HepG2 (cell line): ENCODE results near the gene MEGF6. TPM values are rescaled to one million over a fixed set of nuclear protein-coding genes. Genes with fewer than 3 reads are reported as not detected.
A peak's percentile ranks its signal among the peaks of the same experiment; 100 is the strongest.

ENCODE experiments used
- ARHGAP35 ChIP-seq: sonication (generic); formaldehyde crosslinking; IDR thresholded peaks from 2 replicates; pipeline ENCODE4 v1.9.0; 2022; ENCODE audit warnings: mild to moderate bottlenecking, inconsistent platforms, moderate library complexity, missing genetic modification reagents, borderline replicate concordance
- SOX13 ChIP-seq, 3 experiments: fragments of 450-650 bp in 1 of 3; sonication (generic) in 1 of 3; formaldehyde crosslinking in 1 of 3; IDR thresholded peaks in 2 of 3; conservative IDR thresholded peaks in 1 of 3; 2 replicates each; pipeline versions ENCODE4 v1.5.0 to v1.6.1; 2016 to 2020; ENCODE audit warnings: antibody characterized with exemption in 1 of 3, mild to moderate bottlenecking in 1 of 3, missing compliant biosample characterization in 1 of 3, missing genetic modification reagents in 1 of 3, moderate library complexity in 1 of 3
- SOX5 ChIP-seq: IDR thresholded peaks from 2 replicates; pipeline ENCODE4 v1.6.1; 2016; ENCODE audit warnings: borderline replicate concordance
- SP5 ChIP-seq: IDR thresholded peaks from 2 replicates; pipeline ENCODE4 v1.6.1; 2016; ENCODE audit warnings: low read depth, borderline replicate concordance
- TBP ChIP-seq: sonication (generic); formaldehyde crosslinking; IDR thresholded peaks from 2 replicates; pipeline ENCODE4 v1.5.0; 2020; ENCODE audit warnings: missing genetic modification reagents
- ZKSCAN5 ChIP-seq: sonication (generic); formaldehyde crosslinking; IDR thresholded peaks from 2 replicates; pipeline ENCODE4 v1.5.1; 2020; ENCODE audit warnings: mild to moderate bottlenecking, missing genetic modification reagents
- ZNF367 ChIP-seq: sonication (generic); formaldehyde crosslinking; IDR thresholded peaks from 2 replicates; pipeline ENCODE4 v1.4.0; 2020; ENCODE audit warnings: missing genetic modification reagents, borderline replicate concordance
- ZNF746 ChIP-seq: sonication (generic); formaldehyde crosslinking; IDR thresholded peaks from 2 replicates; pipeline ENCODE4 v1.8.0; 2022; ENCODE audit warnings: mild to moderate bottlenecking, missing genetic modification reagents
- ZNF749 ChIP-seq: sonication (generic); formaldehyde crosslinking; IDR thresholded peaks from 2 replicates; pipeline ENCODE4 v1.8.0; 2022; ENCODE audit warnings: mild to moderate bottlenecking, missing genetic modification reagents, moderate library complexity, borderline replicate concordance
- polyA plus RNA-seq, 8 experiments: library from polyadenylated mRNA; depleted of rRNA in 3 of 8; stranded (reverse) in 7 of 8; unstranded in 1 of 8; fragments of >200 nt; fragmentation: Illumina TruSeq in 4 of 8; extraction: Trizol in 4 of 8; gene quantifications; 2 replicates each; pipeline versions ENCODE4 v1.2.1 to v1.2.3, GENCODE V29; 2011 to 2016; ENCODE audit warnings: low read depth in 4 of 8, missing spikeins in 1 of 8, mixed read lengths in 1 of 8; ENCODE audit not compliant: insufficient read depth in 1 of 8
- total RNA-seq, 5 experiments: library from RNA; depleted of rRNA; stranded (reverse); fragments of >200 nt; fragmentation: Illumina TruSeq; extraction: Trizol; gene quantifications; 2 replicates each; pipeline ENCODE4 v1.2.3, GENCODE V29; 2016; ENCODE audit warnings: low read depth in 1 of 5
- TF ChIP-seq, protein P1 (sequence below): fragments of 450-650 bp; IDR thresholded peaks from 2 replicates; pipeline ENCODE4 v1.6.1; 2016
- TF ChIP-seq, protein P2 (sequence below): sonication (generic); formaldehyde crosslinking; IDR thresholded peaks from 2 replicates; pipeline ENCODE4 v1.4.0; 2020; ENCODE audit warnings: low read depth, mild to moderate bottlenecking, missing genetic modification reagents
- TF ChIP-seq, protein P3 (sequence below): sonication (generic); formaldehyde crosslinking; IDR thresholded peaks from 2 replicates; pipeline ENCODE4 v1.4.0; 2020; ENCODE audit warnings: mild to moderate bottlenecking, missing genetic modification reagents
- TF ChIP-seq, protein P4 (sequence below): sonication (generic); formaldehyde crosslinking; IDR thresholded peaks from 2 replicates; pipeline ENCODE4 v1.5.0; 2020; ENCODE audit warnings: missing genetic modification reagents, mild to moderate bottlenecking, borderline replicate concordance

MEGF6 gene
- total and polyA plus RNA-seq, 2 of the 13 experiments (the other 11 are each of a cell fraction or from before 2014, with no cell fraction given): 1.9 TPM

DNA sequence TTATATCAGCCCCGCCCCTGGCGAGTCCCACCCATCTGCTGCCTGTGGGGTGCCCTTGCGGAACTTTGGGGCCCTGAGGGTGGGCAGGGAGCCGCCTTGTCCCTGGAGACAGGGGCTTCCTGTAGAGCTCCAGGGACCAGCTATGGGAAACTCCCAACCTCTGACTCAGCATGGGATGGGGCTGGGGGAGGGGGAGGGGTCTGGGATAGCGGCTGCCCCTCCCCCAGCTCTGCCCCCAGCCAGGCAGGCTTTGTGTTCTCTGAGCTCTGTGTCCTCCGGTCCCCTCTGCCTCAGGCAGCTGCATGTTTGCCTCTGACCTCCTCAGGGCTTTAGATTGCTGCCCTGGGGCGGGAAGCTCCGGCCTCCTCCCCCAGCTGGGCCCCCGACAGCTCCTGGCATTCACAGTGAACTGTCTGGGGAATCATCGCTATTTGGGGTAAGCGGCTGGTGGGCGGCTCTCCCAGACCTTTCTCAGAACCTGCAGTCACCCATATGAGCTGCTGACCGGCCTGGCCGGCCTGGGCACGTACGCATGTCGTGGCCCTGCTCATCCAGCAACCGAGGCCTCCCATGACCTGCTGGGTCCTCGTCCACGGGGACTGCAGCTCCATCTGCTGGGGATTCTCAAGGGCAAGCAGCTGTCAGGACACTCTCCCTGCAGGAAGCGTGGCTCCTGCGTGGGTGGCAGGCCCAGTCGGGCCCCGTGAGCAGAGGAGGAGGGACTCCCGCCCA, 139.8 kb downstream of the MEGF6 start (continued):
- no peak for TF ChIP-seq ARHGAP35 (CRISPR knock-in tag)
- TF ChIP-seq ZNF749 (CRISPR knock-in tag): no peak
- TF ChIP-seq SP5 (CRISPR knock-in tag): peak; percentile 92
- TF ChIP-seq ZNF367 (CRISPR knock-in tag): no peak
- TF ChIP-seq TBP: no peak
- TF ChIP-seq ZKSCAN5 (CRISPR knock-in tag): no peak
- TF ChIP-seq, protein P1, sequence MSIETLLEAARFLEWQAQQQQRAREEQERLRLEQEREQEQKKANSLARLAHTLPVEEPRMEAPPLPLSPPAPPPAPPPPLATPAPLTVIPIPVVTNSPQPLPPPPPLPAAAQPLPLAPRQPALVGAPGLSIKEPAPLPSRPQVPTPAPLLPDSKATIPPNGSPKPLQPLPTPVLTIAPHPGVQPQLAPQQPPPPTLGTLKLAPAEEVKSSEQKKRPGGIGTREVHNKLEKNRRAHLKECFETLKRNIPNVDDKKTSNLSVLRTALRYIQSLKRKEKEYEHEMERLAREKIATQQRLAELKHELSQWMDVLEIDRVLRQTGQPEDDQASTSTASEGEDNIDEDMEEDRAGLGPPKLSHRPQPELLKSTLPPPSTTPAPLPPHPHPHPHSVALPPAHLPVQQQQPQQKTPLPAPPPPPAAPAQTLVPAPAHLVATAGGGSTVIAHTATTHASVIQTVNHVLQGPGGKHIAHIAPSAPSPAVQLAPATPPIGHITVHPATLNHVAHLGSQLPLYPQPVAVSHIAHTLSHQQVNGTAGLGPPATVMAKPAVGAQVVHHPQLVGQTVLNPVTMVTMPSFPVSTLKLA: no peak
- peak; percentile 87 for TF ChIP-seq ZNF746 (CRISPR knock-in tag)
- TF ChIP-seq, protein P2, sequence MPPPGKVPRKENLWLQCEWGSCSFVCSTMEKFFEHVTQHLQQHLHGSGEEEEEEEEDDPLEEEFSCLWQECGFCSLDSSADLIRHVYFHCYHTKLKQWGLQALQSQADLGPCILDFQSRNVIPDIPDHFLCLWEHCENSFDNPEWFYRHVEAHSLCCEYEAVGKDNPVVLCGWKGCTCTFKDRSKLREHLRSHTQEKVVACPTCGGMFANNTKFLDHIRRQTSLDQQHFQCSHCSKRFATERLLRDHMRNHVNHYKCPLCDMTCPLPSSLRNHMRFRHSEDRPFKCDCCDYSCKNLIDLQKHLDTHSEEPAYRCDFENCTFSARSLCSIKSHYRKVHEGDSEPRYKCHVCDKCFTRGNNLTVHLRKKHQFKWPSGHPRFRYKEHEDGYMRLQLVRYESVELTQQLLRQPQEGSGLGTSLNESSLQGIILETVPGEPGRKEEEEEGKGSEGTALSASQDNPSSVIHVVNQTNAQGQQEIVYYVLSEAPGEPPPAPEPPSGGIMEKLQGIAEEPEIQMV (CRISPR knock-in tag): peak; percentile 47; the same call in 1 of the 2 replicates
- no peak for TF ChIP-seq SOX13 (IDR thresholded peaks at IDR 0.05)
- TF ChIP-seq SOX13 (CRISPR knock-in tag; conservative IDR thresholded peaks at IDR 0.05 in 1 of 2, IDR thresholded peaks at IDR 0.05 in 1 of 2): peak in 1 of 2 experiments; percentile 51; a peak in 1 of 4 replicates
- TF ChIP-seq, protein P3, sequence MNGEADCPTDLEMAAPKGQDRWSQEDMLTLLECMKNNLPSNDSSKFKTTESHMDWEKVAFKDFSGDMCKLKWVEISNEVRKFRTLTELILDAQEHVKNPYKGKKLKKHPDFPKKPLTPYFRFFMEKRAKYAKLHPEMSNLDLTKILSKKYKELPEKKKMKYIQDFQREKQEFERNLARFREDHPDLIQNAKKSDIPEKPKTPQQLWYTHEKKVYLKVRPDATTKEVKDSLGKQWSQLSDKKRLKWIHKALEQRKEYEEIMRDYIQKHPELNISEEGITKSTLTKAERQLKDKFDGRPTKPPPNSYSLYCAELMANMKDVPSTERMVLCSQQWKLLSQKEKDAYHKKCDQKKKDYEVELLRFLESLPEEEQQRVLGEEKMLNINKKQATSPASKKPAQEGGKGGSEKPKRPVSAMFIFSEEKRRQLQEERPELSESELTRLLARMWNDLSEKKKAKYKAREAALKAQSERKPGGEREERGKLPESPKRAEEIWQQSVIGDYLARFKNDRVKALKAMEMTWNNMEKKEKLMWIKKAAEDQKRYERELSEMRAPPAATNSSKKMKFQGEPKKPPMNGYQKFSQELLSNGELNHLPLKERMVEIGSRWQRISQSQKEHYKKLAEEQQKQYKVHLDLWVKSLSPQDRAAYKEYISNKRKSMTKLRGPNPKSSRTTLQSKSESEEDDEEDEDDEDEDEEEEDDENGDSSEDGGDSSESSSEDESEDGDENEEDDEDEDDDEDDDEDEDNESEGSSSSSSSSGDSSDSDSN (CRISPR knock-in tag): peak; percentile 89
- TF ChIP-seq, protein P4, sequence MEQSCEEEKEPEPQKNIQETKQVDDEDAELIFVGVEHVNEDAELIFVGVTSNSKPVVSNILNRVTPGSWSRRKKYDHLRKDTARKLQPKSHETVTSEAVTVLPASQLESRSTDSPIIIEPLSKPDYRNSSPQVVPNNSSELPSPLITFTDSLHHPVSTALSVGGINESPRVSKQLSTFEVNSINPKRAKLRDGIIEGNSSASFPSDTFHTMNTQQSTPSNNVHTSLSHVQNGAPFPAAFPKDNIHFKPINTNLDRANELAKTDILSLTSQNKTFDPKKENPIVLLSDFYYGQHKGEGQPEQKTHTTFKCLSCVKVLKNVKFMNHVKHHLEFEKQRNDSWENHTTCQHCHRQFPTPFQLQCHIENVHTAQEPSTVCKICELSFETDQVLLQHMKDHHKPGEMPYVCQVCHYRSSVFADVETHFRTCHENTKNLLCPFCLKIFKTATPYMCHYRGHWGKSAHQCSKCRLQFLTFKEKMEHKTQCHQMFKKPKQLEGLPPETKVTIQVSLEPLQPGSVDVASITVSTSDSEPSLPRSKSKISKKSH (CRISPR knock-in tag): no peak
- peak; percentile 53; the same call in 1 of the 2 replicates for TF ChIP-seq SOX5 (CRISPR knock-in tag)
- TF ChIP-seq, all 625 proteins: peak for 298
